Body of pancreas (tissue), 4 donors: ENCODE measurements around the gene POLR2J.

Experiments used
- CTCF ChIP-seq, 7 experiments: fragments of 450-650 bp in 4 of 7; fragments of 200-600 bp in 3 of 7; sonication (generic) in 3 of 7; IDR thresholded peaks; one replicate each; pipeline ENCODE4 v1.5.1; 2016 to 2019; ENCODE audit warnings: antibody characterized with exemption in 7 of 7
- POLR2A ChIP-seq, 3 donors: fragments of 450-650 bp; IDR thresholded peaks; one replicate each; pipeline ENCODE4 v1.6.1; 2016; ENCODE audit warnings: antibody characterized with exemption in 3 of 3, mild to moderate bottlenecking in 2 of 3

GRCh38 chr7:102427019-102427405 is 51.7 kb downstream of the POLR2J start:
- no peak for TF ChIP-seq CTCF (IDR thresholded peaks at IDR 0.05)
- no peak for TF ChIP-seq POLR2A (IDR thresholded peaks at IDR 0.05)
